Neuronal stem cell (in vitro differentiated cells): ENCODE measurements around the gene ATP11A.
"Not testable (repeated sequence)": the region's sequence is repeated elsewhere in the genome, so short reads cannot be mapped to it uniquely, and the experiment has no call there.

Experiments used
- DNase-seq: peaks from one replicate; pipeline ENCODE4 v3.0.0-alpha.2; 2013; ENCODE audit warnings: low spot score
- H2AFZ ChIP-seq: one replicate; pipeline ENCODE4 v1.6.1; 2013; ENCODE audit warnings: mild to moderate bottlenecking, low read length, inconsistent platforms
- H2AK5ac ChIP-seq: 2 replicates; pipeline ENCODE4 v1.6.1; 2013; ENCODE audit warnings: low read depth, mild to moderate bottlenecking, inconsistent platforms, low read length, moderate library complexity, mixed read lengths
- H2BK120ac ChIP-seq: 2 replicates; pipeline ENCODE4 v1.6.1; 2013; ENCODE audit warnings: low read depth, mild to moderate bottlenecking, inconsistent platforms, low read length, moderate library complexity, mixed read lengths
- H2BK12ac ChIP-seq: one replicate; pipeline ENCODE4 v1.6.1; 2013; ENCODE audit warnings: low read length, inconsistent platforms
- H2BK15ac ChIP-seq: 2 replicates; pipeline ENCODE4 v1.6.1; 2013; ENCODE audit warnings: mild to moderate bottlenecking, low read length, inconsistent platforms, mixed read lengths
- H2BK5ac ChIP-seq: one replicate; pipeline ENCODE4 v1.6.1; 2013; ENCODE audit warnings: inconsistent platforms, mild to moderate bottlenecking, low read length, moderate library complexity
- H3K14ac ChIP-seq: one replicate; pipeline ENCODE4 v1.6.1; 2013; ENCODE audit warnings: low read length, inconsistent platforms
- H3K18ac ChIP-seq: 2 replicates; pipeline ENCODE4 v1.6.1; 2013; ENCODE audit warnings: low read length, inconsistent platforms
- H3K23ac ChIP-seq: 2 replicates; pipeline ENCODE4 v1.6.1; 2013; ENCODE audit warnings: low read depth, mild to moderate bottlenecking, mixed read lengths, low read length, inconsistent platforms; ENCODE audit not compliant: poor library complexity
- H3K27ac ChIP-seq: replicated peaks from 3 replicates; pipeline ENCODE4 v1.5.1; 2013; ENCODE audit warnings: low read length, inconsistent platforms
- H3K27me3 ChIP-seq, 3 experiments: 2 replicates each; pipeline ENCODE4 v1.6.1; 2013; ENCODE audit warnings: low read length in 3 of 3, mild to moderate bottlenecking in 2 of 3, inconsistent platforms in 1 of 3, low read depth in 1 of 3, mixed read lengths in 1 of 3, moderate library complexity in 1 of 3; ENCODE audit not compliant: control insufficient read depth in 3 of 3, insufficient read depth in 3 of 3
- H3K36me3 ChIP-seq, 2 donors: replicated peaks in 1 of 2; 2 replicates each; pipeline ENCODE4 v1.6.1; 2013; ENCODE audit warnings: low read length in 2 of 2; ENCODE audit not compliant: control insufficient read depth in 2 of 2, insufficient read depth in 2 of 2
- H3K4ac ChIP-seq: 2 replicates; pipeline ENCODE4 v1.6.1; 2013; ENCODE audit warnings: inconsistent platforms, mild to moderate bottlenecking, low read length, moderate library complexity
- H3K4me1 ChIP-seq, 2 donors: 1 replicate in 1 of 2; 2 replicates in 1 of 2; pipeline ENCODE4 v1.6.1; 2013; ENCODE audit warnings: low read length in 2 of 2, low read depth in 1 of 2; ENCODE audit not compliant: control insufficient read depth in 2 of 2, insufficient read depth in 1 of 2
- H3K4me2 ChIP-seq: one replicate; pipeline ENCODE4 v1.6.1; 2013; ENCODE audit warnings: mild to moderate bottlenecking, low read length, inconsistent platforms; ENCODE audit not compliant: insufficient read depth, poor library complexity, severe bottlenecking
- H3K4me3 ChIP-seq, 2 donors: 2 replicates each; pipeline ENCODE4 v1.5.1; 2013; ENCODE audit warnings: low read length in 2 of 2, mild to moderate bottlenecking in 2 of 2, inconsistent platforms in 1 of 2, moderate library complexity in 1 of 2
- H3K79me1 ChIP-seq: one replicate; pipeline ENCODE4 v1.6.1; 2013; ENCODE audit warnings: low read depth, mild to moderate bottlenecking, inconsistent platforms, low read length, moderate library complexity
- H3K9ac ChIP-seq: one replicate; pipeline ENCODE4 v1.6.1; 2013; ENCODE audit warnings: mild to moderate bottlenecking, low read depth, low read length, inconsistent platforms; ENCODE audit not compliant: poor library complexity
- H3K9me3 ChIP-seq, 2 donors: replicated peaks in 1 of 2; 2 replicates each; pipeline versions ENCODE3 to v1.6.1; 2013; ENCODE audit warnings: low read length in 2 of 2, mild to moderate bottlenecking in 2 of 2, inconsistent platforms in 1 of 2, low read depth in 1 of 2, mixed read lengths in 1 of 2, moderate library complexity in 1 of 2; ENCODE audit not compliant: control insufficient read depth in 2 of 2, insufficient read depth in 1 of 2
- H4K8ac ChIP-seq: one replicate; pipeline ENCODE4 v1.6.1; 2013; ENCODE audit warnings: low read depth, mild to moderate bottlenecking, inconsistent platforms, low read length, moderate library complexity
- H4K91ac ChIP-seq: one replicate; pipeline ENCODE4 v1.6.1; 2013; ENCODE audit warnings: low read length, low read depth, mild to moderate bottlenecking, inconsistent platforms; ENCODE audit not compliant: poor library complexity
- WGBS, 2 donors: extraction: QIAGEN DNeasy Blood & Tissue Kit; methylation state at CpG; one replicate each; pipeline ENCODE4 v1.1.7; 2013; ENCODE audit warnings: missing lambda C conversion rate in 2 of 2, mixed read lengths in 1 of 2; ENCODE audit not compliant: insufficient read length in 2 of 2, insufficient replicate concordance in 1 of 2; ENCODE audit errors: extremely low coverage in 2 of 2; 5-methylcytosine and 5-hydroxymethylcytosine counted together

Gene ATP11A

GRCh38 chr13:112872657-112873631 is 183.1 kb downstream of the ATP11A start:
- H2BK120ac ChIP-seq, H3K9me3 ChIP-seq, H2BK15ac ChIP-seq, H3K23ac ChIP-seq, H3K4me2 ChIP-seq, H3K4me3 ChIP-seq, H4K8ac ChIP-seq, H2AK5ac ChIP-seq, H2BK12ac ChIP-seq, H3K4ac ChIP-seq, H3K9ac ChIP-seq, H2BK5ac ChIP-seq, H3K79me1 ChIP-seq, H4K91ac ChIP-seq, DNase-seq, H2AFZ ChIP-seq, H3K27me3 ChIP-seq: not testable (repeated sequence)
- Histone ChIP-seq H3K14ac (peak overlapping the region; percentile 73), H3K18ac (peak overlapping the region; percentile 6), H3K36me3 (peaks cover 6 to 25% of the 10 kb centered on the region in 2 donors), H3K27ac (peak overlapping the region; percentile 3), H3K4me1 (peaks cover 6 to 11% of the 10 kb centered on the region in 2 donors)
- WGBS, 2 donors, result no CpG with 5 or more reads among the region's 25 CpGs

- Histone ChIP-seq H3K79me1 (peaks cover 3% of the 10 kb centered on the region), H3K4me2 (peak overlapping the region; percentile 32), H3K18ac (peak overlapping the region; percentile 76), H3K27ac (peak overlapping the region; percentile 22), H2BK12ac (peak overlapping the region; percentile 33), H3K4me1 (peaks cover 6 to 11% of the 10 kb centered on the region in 2 donors), H2BK15ac (peak overlapping the region; percentile 30), H3K27me3 (no peaks in the 10 kb centered on the region), H2AFZ (peak overlapping the region; percentile 79), H4K8ac (peak overlapping the region; percentile 77), H2BK5ac (no peak overlapping the region), H3K36me3 (peaks cover 14 to 31% of the 10 kb centered on the region in 2 donors), H2BK120ac (no peak overlapping the region), H3K9me3 (no peaks in the 10 kb centered on the region), H3K4ac (no peak overlapping the region), H3K4me3 (no peak overlapping the region), H3K9ac (peak overlapping the region; percentile 85), H2AK5ac (peak overlapping the region; percentile 98), H3K23ac (peak overlapping the region; percentile 86), H4K91ac (peak overlapping the region; percentile 38), H3K14ac (no peak overlapping the region)
- no CpG with 5 or more reads among the region's 40 CpGs for WGBS, 2 donors
- DNase-seq, result peak; percentile 79
Measured at GRCh38 chr13:112873851-112874750, 184.3 kb downstream of the ATP11A start.

- H4K8ac ChIP-seq, result no peak overlapping the region
- H3K4me3 ChIP-seq, result no peak overlapping the region
- H2BK5ac ChIP-seq, result no peak overlapping the region
- H2AK5ac ChIP-seq, result no peak overlapping the region
- no peaks in the 10 kb centered on the region for H3K9me3 ChIP-seq
- H3K4ac ChIP-seq, result no peak overlapping the region
- no peak overlapping the region for H3K9ac ChIP-seq
- no CpG with 5 or more reads among the region's 19 CpGs for WGBS, 2 donors
- H3K27me3 ChIP-seq, result no peaks in the 10 kb centered on the region
- DNase-seq, result no peak
- H3K4me2 ChIP-seq, result no peak overlapping the region
- no peak overlapping the region for H2BK15ac ChIP-seq
- H4K91ac ChIP-seq, result no peak overlapping the region
- H3K79me1 ChIP-seq, result peaks cover 3% of the 10 kb centered on the region
- H2BK120ac ChIP-seq, result no peak overlapping the region
- H3K36me3 ChIP-seq, result peaks cover 14 to 28% of the 10 kb centered on the region in 2 donors
- H3K18ac ChIP-seq, result no peak overlapping the region
- H3K27ac ChIP-seq, result no peak overlapping the region
- peak overlapping the region; percentile 79 for H2AFZ ChIP-seq
- H3K14ac ChIP-seq, result no peak overlapping the region
- H2BK12ac ChIP-seq, result no peak overlapping the region
- H3K23ac ChIP-seq, result no peak overlapping the region
- peaks cover 6 to 8% of the 10 kb centered on the region in 2 donors for H3K4me1 ChIP-seq
Measured at GRCh38 chr13:112874751-112875300, 185.0 kb downstream of the ATP11A start.
